ENCODE measurements around the gene WDFY3.

Gene WDFY3

DNA sequence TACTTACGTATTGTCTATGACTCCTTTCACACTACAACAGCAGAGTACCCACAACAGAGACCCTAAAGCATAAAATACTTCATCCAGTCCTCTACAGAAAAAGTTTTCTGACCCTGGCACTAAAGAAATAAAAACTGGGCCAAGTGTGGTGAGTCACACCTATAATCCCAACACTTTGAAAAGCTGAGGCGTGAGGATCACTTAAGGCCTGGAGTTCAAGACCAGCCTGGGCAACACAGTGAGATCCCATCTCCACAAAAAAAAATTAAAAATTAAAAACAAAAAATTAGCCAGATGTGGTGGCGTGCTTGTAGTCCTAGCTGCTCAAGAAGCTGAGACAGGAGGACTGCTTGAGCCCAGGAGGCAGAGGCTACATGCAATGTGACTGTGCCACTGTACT is 66.9 kb downstream of the WDFY3 start:
- no peak overlapping the region for H3K27ac ChIP-seq
- no peak for DNase-seq (ENCODE audit: low spot score)
- ChIA-PET POLR2A (ENCODE audit: low non-redundant PET) (no interaction called here), CTCF (no interaction called here)
- TF ChIP-seq, protein P1, sequence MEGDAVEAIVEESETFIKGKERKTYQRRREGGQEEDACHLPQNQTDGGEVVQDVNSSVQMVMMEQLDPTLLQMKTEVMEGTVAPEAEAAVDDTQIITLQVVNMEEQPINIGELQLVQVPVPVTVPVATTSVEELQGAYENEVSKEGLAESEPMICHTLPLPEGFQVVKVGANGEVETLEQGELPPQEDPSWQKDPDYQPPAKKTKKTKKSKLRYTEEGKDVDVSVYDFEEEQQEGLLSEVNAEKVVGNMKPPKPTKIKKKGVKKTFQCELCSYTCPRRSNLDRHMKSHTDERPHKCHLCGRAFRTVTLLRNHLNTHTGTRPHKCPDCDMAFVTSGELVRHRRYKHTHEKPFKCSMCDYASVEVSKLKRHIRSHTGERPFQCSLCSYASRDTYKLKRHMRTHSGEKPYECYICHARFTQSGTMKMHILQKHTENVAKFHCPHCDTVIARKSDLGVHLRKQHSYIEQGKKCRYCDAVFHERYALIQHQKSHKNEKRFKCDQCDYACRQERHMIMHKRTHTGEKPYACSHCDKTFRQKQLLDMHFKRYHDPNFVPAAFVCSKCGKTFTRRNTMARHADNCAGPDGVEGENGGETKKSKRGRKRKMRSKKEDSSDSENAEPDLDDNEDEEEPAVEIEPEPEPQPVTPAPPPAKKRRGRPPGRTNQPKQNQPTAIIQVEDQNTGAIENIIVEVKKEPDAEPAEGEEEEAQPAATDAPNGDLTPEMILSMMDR (conservative IDR thresholded peaks at IDR 0.05; ENCODE audit: low read depth) = no peak

DNA sequence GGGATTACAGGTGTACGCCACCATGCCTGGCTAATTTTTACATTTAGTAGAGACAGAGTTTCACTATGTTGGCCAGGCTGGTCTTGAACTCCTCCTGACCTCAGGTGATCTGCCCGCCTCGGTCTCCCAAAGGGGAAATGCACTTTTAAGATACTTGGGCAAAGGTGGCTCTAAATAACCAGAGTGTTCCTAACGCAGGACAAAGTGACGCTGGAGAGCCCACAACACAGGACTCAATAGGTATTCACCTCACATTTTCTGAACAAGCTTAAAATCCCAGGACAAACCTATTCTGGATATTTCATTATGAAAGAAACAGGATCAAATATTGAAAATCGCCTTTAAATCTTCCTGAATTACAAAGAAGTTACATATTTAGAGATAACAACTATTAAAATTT is 69.0 kb downstream of the WDFY3 start:
- CTCF ChIA-PET = no interaction called here
- POLR2A ChIA-PET (ENCODE audit: low non-redundant PET) = no interaction called here
- H3K27ac ChIP-seq = no peak overlapping the region
- DNase-seq (ENCODE audit: low spot score) = no peak
- TF ChIP-seq, protein P1 (conservative IDR thresholded peaks at IDR 0.05; ENCODE audit: low read depth) = no peak

DNA sequence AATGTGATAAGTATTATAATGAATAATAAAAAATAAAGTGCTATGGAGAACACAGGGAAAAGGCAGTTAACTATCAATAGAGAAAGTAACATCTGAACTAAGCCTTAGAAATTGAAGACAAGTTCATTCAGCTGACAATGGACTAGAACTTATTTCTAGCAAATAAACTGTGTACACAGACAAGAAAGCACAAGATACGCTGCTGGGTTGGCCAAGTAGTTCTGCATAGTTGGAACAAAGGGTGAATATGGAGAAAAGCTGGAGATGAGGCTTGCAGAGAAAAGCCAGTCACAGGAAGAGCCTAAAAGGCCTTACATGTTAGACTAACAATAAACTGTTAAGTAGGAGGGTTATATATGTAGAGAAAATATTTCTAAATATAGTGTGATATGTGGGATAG is 71.2 kb downstream of the WDFY3 start:
- TF ChIP-seq, protein P1 (conservative IDR thresholded peaks at IDR 0.05; ENCODE audit: low read depth) = no peak
- POLR2A ChIA-PET (ENCODE audit: low non-redundant PET) = no interaction called here
- H3K27ac ChIP-seq = no peak overlapping the region
- no peak for DNase-seq (ENCODE audit: low spot score)
- CTCF ChIA-PET = no interaction called here

DNA sequence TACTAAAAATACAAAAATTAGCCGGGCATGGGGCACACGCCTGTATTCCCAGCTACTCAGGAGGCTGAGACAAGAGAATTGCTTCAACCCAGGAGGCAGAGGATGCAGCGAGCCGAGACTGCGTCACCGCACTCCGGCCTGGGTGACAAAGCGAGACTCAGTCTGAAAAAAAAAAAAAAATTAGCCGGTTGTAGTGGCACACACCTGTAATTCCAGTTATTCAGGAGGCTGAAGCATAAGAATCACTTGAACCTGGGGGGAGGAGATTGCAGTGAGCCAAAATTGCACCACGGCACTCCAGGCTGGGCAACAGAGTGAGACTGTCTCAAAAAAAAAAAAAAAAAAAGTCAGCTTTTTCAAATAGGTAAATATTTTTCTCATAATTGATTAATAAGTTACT is 71.9 kb downstream of the WDFY3 start:
- CTCF ChIA-PET = interaction anchor here (0.5 kb wide), 1 partner anchor 344 kb away, joined by 3 read pairs; no protein-coding TSS in a partner anchor
- TF ChIP-seq, protein P1 (conservative IDR thresholded peaks at IDR 0.05; ENCODE audit: low read depth) = no peak
- H3K27ac ChIP-seq = no peak overlapping the region
- DNase-seq (ENCODE audit: low spot score) = no peak
- POLR2A ChIA-PET (ENCODE audit: low non-redundant PET) = no interaction called here

DNA sequence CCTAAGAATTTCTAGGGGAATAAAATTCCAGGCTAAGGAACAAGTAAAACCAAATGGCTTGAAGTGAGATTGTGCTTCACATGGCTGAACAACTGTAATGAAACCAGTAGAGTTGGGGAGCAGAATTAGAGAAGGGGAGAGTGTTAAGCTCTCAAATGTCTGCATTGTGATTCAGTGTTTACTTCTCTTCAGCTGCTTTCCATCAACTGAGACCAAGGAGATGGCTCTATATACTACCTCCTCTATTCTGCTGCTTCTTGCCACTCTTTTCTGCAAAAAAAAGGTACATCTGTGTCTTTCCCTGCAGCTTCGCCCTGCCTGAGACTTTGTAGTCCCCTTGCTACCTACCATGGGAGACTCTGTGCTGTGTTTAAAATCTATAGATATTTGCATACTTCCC is 73.5 kb downstream of the WDFY3 start:
- TF ChIP-seq, protein P1 (conservative IDR thresholded peaks at IDR 0.05; ENCODE audit: low read depth) = no peak
- CTCF ChIA-PET = no interaction called here
- POLR2A ChIA-PET (ENCODE audit: low non-redundant PET) = no interaction called here
- no peak overlapping the region for H3K27ac ChIP-seq
- no peak for DNase-seq (ENCODE audit: low spot score)

DNA sequence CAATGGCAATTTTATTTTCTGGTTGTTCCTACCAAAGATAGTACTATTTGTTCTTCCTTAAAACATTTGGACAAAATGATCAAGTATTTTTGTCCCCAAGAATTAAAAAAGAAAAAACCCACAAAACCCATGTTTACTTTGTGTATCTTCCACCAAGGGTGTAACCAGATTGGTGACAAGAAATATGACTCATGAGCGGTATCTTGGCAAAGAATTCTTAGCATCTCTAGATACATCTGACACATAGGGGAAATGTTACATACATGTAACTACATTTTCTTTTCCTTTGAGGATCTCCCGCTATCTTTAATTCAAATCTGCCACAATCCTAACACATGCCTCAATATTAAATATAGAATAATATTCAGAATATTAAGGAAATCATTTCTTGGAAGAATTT is 78.7 kb downstream of the WDFY3 start:
- no peak for DNase-seq (ENCODE audit: low spot score)
- ChIA-PET CTCF (no interaction called here), POLR2A (ENCODE audit: low non-redundant PET) (no interaction called here)
- TF ChIP-seq, protein P1 (conservative IDR thresholded peaks at IDR 0.05; ENCODE audit: low read depth) = no peak
- no peak overlapping the region for H3K27ac ChIP-seq

DNA sequence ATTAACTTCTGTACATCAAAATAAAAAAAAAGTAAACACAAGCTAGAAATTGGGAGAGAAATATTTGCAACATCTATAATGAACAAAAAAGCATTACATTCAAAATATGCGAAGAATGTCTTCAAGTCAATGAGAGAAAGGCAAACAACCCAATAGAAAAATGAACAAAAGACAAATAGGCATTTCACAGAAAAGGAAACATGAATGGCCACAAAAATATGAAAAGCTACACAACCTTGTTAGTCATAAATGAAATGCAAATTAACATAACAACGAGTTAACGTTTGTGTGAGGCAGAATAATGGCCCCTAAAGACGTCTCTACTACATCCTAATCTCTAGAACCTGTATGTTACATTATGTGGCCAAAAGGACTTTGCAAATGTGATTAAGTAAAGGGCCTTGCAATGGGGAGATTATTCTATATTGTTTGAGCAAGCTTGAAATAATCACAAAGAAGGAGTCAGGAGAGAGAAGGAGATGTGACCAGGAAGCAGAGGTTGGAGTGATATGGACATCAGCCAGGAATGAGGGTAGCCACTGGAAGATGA is 86.8 kb downstream of the WDFY3 start:
- H3K27ac ChIP-seq = no peak overlapping the region
- TF ChIP-seq, protein P1 (conservative IDR thresholded peaks at IDR 0.05; ENCODE audit: low read depth) = no peak
- DNase-seq (ENCODE audit: low spot score) = no peak
- POLR2A ChIA-PET (ENCODE audit: low non-redundant PET) = no interaction called here
- CTCF ChIA-PET = no interaction called here

Measured in RWPE1 (cell line).